Measurements from ENCODE around the gene HS1BP3.

DNA sequence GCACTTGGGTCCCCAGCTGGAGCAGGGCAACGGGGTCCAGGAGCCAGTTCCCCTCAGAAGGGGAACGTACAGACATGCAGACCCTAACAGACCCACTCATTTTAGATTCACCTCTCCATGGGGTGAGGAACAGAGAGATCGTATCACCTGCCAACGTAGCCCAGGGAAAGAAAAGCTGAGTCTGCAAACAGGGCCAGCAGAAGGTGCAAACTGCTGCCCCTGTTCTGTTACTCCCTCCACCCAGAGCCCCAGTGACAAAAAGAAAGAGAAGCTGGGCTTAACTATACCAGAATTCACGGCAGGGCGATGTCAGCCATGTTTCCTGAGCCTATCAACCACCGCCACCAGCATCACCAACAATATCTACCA, 817 bp upstream of the HS1BP3 start:
- TF ChIP-seq, protein P1, sequence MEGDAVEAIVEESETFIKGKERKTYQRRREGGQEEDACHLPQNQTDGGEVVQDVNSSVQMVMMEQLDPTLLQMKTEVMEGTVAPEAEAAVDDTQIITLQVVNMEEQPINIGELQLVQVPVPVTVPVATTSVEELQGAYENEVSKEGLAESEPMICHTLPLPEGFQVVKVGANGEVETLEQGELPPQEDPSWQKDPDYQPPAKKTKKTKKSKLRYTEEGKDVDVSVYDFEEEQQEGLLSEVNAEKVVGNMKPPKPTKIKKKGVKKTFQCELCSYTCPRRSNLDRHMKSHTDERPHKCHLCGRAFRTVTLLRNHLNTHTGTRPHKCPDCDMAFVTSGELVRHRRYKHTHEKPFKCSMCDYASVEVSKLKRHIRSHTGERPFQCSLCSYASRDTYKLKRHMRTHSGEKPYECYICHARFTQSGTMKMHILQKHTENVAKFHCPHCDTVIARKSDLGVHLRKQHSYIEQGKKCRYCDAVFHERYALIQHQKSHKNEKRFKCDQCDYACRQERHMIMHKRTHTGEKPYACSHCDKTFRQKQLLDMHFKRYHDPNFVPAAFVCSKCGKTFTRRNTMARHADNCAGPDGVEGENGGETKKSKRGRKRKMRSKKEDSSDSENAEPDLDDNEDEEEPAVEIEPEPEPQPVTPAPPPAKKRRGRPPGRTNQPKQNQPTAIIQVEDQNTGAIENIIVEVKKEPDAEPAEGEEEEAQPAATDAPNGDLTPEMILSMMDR (conservative IDR thresholded peaks at IDR 0.05 in 1 of 2, IDR thresholded peaks at IDR 0.05 in 1 of 2; ENCODE audit: extremely low read depth in 1 of 2, insufficient read depth in 1 of 2, low read depth in 1 of 2, low read length in 2 of 2), result no peak
- TF ChIP-seq EZH2 (IDR thresholded peaks at IDR 0.05; ENCODE audit: borderline replicate concordance, low read length), result no peak
